Measurements from ENCODE around the gene KIF18A. TPM values are rescaled to one million over a fixed set of nuclear protein-coding genes. Genes with fewer than 3 reads are reported as not detected.

KIF18A gene
- total and polyA plus RNA-seq, 2 of the 8 experiments (the other 6 are each of a cell fraction or from before 2014, with no cell fraction given), result 4.0 to 23.3 TPM

DNA sequence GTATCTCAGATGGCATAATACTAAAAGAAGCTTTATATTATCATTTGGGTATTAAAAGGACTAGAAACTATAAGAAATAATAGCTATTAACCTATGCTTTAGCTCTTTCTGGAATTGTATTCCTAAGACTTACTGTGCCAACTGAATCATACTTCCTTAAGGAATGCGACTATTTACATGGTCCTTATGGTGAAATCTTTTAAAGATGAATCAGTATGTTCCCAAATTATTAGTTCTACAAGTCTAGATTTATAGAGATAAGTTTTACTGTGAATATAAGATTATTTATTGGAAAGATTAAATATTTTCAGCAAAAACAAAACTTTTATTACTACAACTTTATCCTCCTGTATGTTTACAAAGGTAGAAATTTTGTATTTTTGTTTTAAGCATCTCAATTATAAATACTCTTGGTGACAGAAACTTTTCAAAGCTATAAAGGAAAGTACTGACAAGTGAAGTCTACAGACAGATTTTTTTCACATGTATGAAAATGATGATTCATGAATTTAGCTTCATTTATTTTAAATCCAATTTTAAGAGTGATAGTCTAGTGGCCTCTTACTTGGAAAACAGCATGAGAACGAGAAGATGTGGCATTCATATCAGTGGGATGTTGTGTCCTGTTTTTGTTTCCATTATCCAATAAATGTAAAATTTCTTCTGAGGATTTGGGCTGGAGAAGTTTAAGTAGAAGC, 17.8 kb downstream of the KIF18A start:
- DNase-seq (ENCODE audit: low read depth in 1 of 2, low spot score in 2 of 2) (no peak), FAIRE-seq (no peak)
- TF ChIP-seq GTF2F1 (IDR thresholded peaks at IDR 0.05; ENCODE audit: borderline replicate concordance, low read depth, low read length), result no peak
- TF ChIP-seq SIRT6 (IDR thresholded peaks at IDR 0.05; ENCODE audit: low read length), result no peak
- TF ChIP-seq EP300 (IDR thresholded peaks at IDR 0.05; ENCODE audit: borderline replicate concordance in 1 of 2, low read depth in 2 of 2, low read length in 2 of 2), result no peak
- no peak for TF ChIP-seq TAF1 (IDR thresholded peaks at IDR 0.05; ENCODE audit: low read depth, low read length)
- no peak for TF ChIP-seq SRF (IDR thresholded peaks at IDR 0.05; ENCODE audit: low read depth, low read length)
- no peak for TF ChIP-seq FOSL1 (IDR thresholded peaks at IDR 0.05; ENCODE audit: insufficient read depth, low read depth, low read length)
- TF ChIP-seq ZNF274 (IDR thresholded peaks at IDR 0.05; ENCODE audit: borderline replicate concordance, extremely low read depth, low read length), result no peak
- H3K56ac ChIP-seq (replicated peaks; ENCODE audit: insufficient read length, low read depth, low read length), result no peak overlapping the region
- no peak overlapping the region for H3K27ac ChIP-seq (ENCODE audit: low read depth, low read length)
- no peaks in the 10 kb centered on the region for H3K9me3 ChIP-seq (ENCODE audit: insufficient read depth in 2 of 2, low read depth in 1 of 2, low read length in 1 of 2)
- ChIA-PET CTCF (ENCODE audit: partially characterized antibody) (interaction anchor here (0.6 kb wide), 1 partner anchor 14 kb away, joined by 3 read pairs; no protein-coding TSS in a partner anchor), POLR2A (ENCODE audit: partially characterized antibody) (no interaction called here)
- no peak overlapping the region for H2BK120ac ChIP-seq (replicated peaks; ENCODE audit: low read depth, low read length)
- no peak overlapping the region for H3K4me2 ChIP-seq (ENCODE audit: insufficient read depth in 1 of 2, low read depth in 2 of 2, low read length in 2 of 2)
- no peak overlapping the region for H2AK5ac ChIP-seq (ENCODE audit: low read depth, low read length)
- no peak overlapping the region for H3K23ac ChIP-seq (ENCODE audit: insufficient read length)
- H4K91ac ChIP-seq (replicated peaks; ENCODE audit: insufficient read length, low read length), result no peak overlapping the region
- no peaks in the 10 kb centered on the region for H3K4me1 ChIP-seq (replicated peaks in 1 of 4; ENCODE audit: control insufficient read depth in 3 of 4, insufficient read depth in 4 of 4, low read length in 3 of 4)
- H2BK15ac ChIP-seq (ENCODE audit: low read length), result no peak overlapping the region
- H2BK20ac ChIP-seq (ENCODE audit: low read length), result no peak overlapping the region
- H3K36me3 ChIP-seq (ENCODE audit: control insufficient read depth in 2 of 4, insufficient read depth in 4 of 4, low read length in 3 of 4), result peaks cover 0 to 43% (median 1%) of the 10 kb centered on the region in 4 experiments; a peak in 4 of 8 replicates
- no peaks in the 10 kb centered on the region for H3K79me1 ChIP-seq (ENCODE audit: low read depth, low read length)
- H3K18ac ChIP-seq (ENCODE audit: extremely low read depth, low read length), result no peak overlapping the region
- H2BK5ac ChIP-seq (ENCODE audit: low read depth, low read length), result no peak overlapping the region
- no peak overlapping the region for H3K14ac ChIP-seq (ENCODE audit: insufficient read length)
- no peak overlapping the region for H2BK12ac ChIP-seq (ENCODE audit: low read depth, low read length)
- H2AFZ ChIP-seq (ENCODE audit: low read length), result no peak overlapping the region
- WGBS, 2 experiments (ENCODE audit: extremely low coverage in 1 of 2, insufficient coverage in 1 of 2, insufficient read length in 1 of 2, insufficient replicate concordance in 2 of 2, low coverage in 1 of 2, low lambda C conversion rate in 2 of 2, missing lambda C conversion rate in 1 of 2), result 93% methylated on average over 2 of the region's 2 CpGs; no CpG with 5 or more reads in 1 of the 2 experiments
- H3K4ac ChIP-seq (replicated peaks; ENCODE audit: insufficient read length, low read depth, low read length), result no peak overlapping the region
- no peak overlapping the region for H4K8ac ChIP-seq (ENCODE audit: extremely low read depth, insufficient read depth, low read length)
- no peaks in the 10 kb centered on the region for H3K23me2 ChIP-seq (ENCODE audit: low read depth, low read length)
- H3K9ac ChIP-seq (replicated peaks in 1 of 4; ENCODE audit: extremely low read depth in 1 of 4, low read depth in 3 of 4, low read length in 3 of 4), result no peak overlapping the region
- no peaks in the 10 kb centered on the region for H3K27me3 ChIP-seq (replicated peaks in 1 of 4; ENCODE audit: control insufficient read depth in 3 of 4, extremely low read depth in 1 of 4, insufficient read depth in 3 of 4, low read length in 3 of 4)
- H4K5ac ChIP-seq (ENCODE audit: insufficient read length, low read depth, low read length), result no peak overlapping the region
- no peak overlapping the region for H3K4me3 ChIP-seq (ENCODE audit: extremely low read depth in 1 of 4, insufficient read depth in 2 of 4, low read depth in 3 of 4, low read length in 4 of 4)
- no peaks in the 10 kb centered on the region for H3K79me2 ChIP-seq (ENCODE audit: control insufficient read depth in 1 of 2, insufficient read depth in 2 of 2, low read length in 2 of 2)
- H4K20me1 ChIP-seq (replicated peaks in 1 of 2; ENCODE audit: control insufficient read depth in 1 of 2, insufficient read depth in 2 of 2, low read length in 2 of 2), result no peaks in the 10 kb centered on the region
